Breast epithelium (tissue), 4 donors: ENCODE measurements around the gene SERPINA3. TPM values are rescaled to one million over a fixed set of nuclear protein-coding genes. Genes with fewer than 3 reads are reported as not detected.
A peak's percentile ranks its signal among the peaks of the same experiment; 100 is the strongest.

Experiments
- DNase-seq, 2 donors: peaks; one replicate each; pipeline ENCODE4 v3.0.0-alpha.2; 2019; ENCODE audit warnings: low spot score in 2 of 2
- H3K27ac ChIP-seq, 2 donors: fragments of 200-600 bp; sonication (generic) in 1 of 2; one replicate each; pipeline ENCODE4 v1.5.1; 2016 to 2019; ENCODE audit warnings: mild to moderate bottlenecking in 1 of 2
- H3K27me3 ChIP-seq, 2 donors: fragments of 200-600 bp; sonication (generic) in 1 of 2; one replicate each; pipeline versions ENCODE4 v1.5.1 to v1.6.0; 2017 to 2019; ENCODE audit warnings: control low read depth in 1 of 2, mild to moderate bottlenecking in 1 of 2
- H3K36me3 ChIP-seq: fragments of 200-600 bp; one replicate; pipeline ENCODE4 v1.5.1; 2019
- H3K4me1 ChIP-seq, 2 donors: fragments of 200-600 bp; sonication (generic); one replicate each; pipeline ENCODE4 v1.5.1; 2016 to 2019; ENCODE audit warnings: control low read depth in 1 of 2
- H3K4me3 ChIP-seq, 3 donors: fragments of 200-600 bp; sonication (generic); 1 replicate in 2 of 3; 2 replicates in 1 of 3; pipeline ENCODE4 v1.5.1; 2016 to 2019; ENCODE audit warnings: mild to moderate bottlenecking in 3 of 3, moderate library complexity in 2 of 3
- H3K9me3 ChIP-seq, 2 donors: fragments of 200-600 bp; sonication (generic) in 1 of 2; one replicate each; pipeline ENCODE4 v1.5.1; 2016 to 2019; ENCODE audit warnings: control low read depth in 1 of 2
- CTCF ChIP-seq, 3 donors: fragments of 450-650 bp; IDR thresholded peaks; one replicate each; pipeline ENCODE4 v1.5.1; 2016 to 2017; ENCODE audit warnings: antibody characterized with exemption in 3 of 3, mild to moderate bottlenecking in 3 of 3, moderate library complexity in 3 of 3
- POLR2A ChIP-seq: fragments of 450-650 bp; IDR thresholded peaks from one replicate; pipeline ENCODE4 v1.6.1; 2016; ENCODE audit warnings: antibody characterized with exemption, mild to moderate bottlenecking, moderate library complexity
- POLR2AphosphoS5 ChIP-seq, 3 donors: sonication (generic); formaldehyde crosslinking; IDR thresholded peaks; one replicate each; pipeline ENCODE4 v1.6.1; 2017; ENCODE audit warnings: antibody characterized with exemption in 3 of 3
- intact Hi-C: fragments of 100-400 bp; cut with DNase I; formaldehyde crosslinking; loops from one replicate; pipeline ENCODE4 v1.15.1; 2023; ENCODE audit warnings: low total_unique reads
- total RNA-seq, 3 donors: library from RNA; depleted of rRNA; stranded (reverse); fragments of >200 nt; gene quantifications; one replicate each; pipeline ENCODE4 v1.1.0, GENCODE V29; 2016

SERPINA3 gene
- total RNA-seq, 3 donors from 2014 or later: 88.7 to 1,840 (median 1,497) TPM

GRCh38 chr14:94648801-94649200 lies 36.6 kb downstream of the SERPINA3 start:
- no peak overlapping the region for H3K4me3 ChIP-seq
- peaks cover 12 to 14% of the 10 kb centered on the region in 2 donors for H3K9me3 ChIP-seq
- intact Hi-C loops: no loop called here
- no peak overlapping the region for H3K27ac ChIP-seq
- no peak for TF ChIP-seq POLR2AphosphoS5 (IDR thresholded peaks at IDR 0.05)
- TF ChIP-seq POLR2A: no peak
- TF ChIP-seq CTCF (IDR thresholded peaks at IDR 0.05): no peak
- no peaks in the 10 kb centered on the region for H3K36me3 ChIP-seq
- no peaks in the 10 kb centered on the region for H3K27me3 ChIP-seq
- no peaks in the 10 kb centered on the region for H3K4me1 ChIP-seq
- DNase-seq: no peak

GRCh38 chr14:94649543-94650443 lies 37.6 kb downstream of the SERPINA3 start:
- no peak overlapping the region for H3K27ac ChIP-seq
- no peaks in the 10 kb centered on the region for H3K4me1 ChIP-seq
- no peak for TF ChIP-seq POLR2AphosphoS5 (IDR thresholded peaks at IDR 0.05)
- no peak for TF ChIP-seq POLR2A
- no peak for TF ChIP-seq CTCF (IDR thresholded peaks at IDR 0.05)
- intact Hi-C loops: no loop called here
- H3K4me3 ChIP-seq: no peak overlapping the region
- peak in 1 of 2 donors; percentile 4 for DNase-seq
- no peaks in the 10 kb centered on the region for H3K36me3 ChIP-seq
- peaks cover 12 to 14% of the 10 kb centered on the region in 2 donors for H3K9me3 ChIP-seq
- H3K27me3 ChIP-seq: no peaks in the 10 kb centered on the region

GRCh38 chr14:94650444-94650775 lies 38.2 kb downstream of the SERPINA3 start:
- intact Hi-C loops: no loop called here
- no peak for DNase-seq
- TF ChIP-seq POLR2A (no peak), POLR2AphosphoS5 (IDR thresholded peaks at IDR 0.05) (no peak), CTCF (IDR thresholded peaks at IDR 0.05) (no peak)
- Histone ChIP-seq H3K36me3 (no peaks in the 10 kb centered on the region), H3K4me3 (no peak overlapping the region), H3K9me3 (peaks cover 12 to 14% of the 10 kb centered on the region in 2 donors), H3K27ac (no peak overlapping the region), H3K4me1 (no peaks in the 10 kb centered on the region), H3K27me3 (no peaks in the 10 kb centered on the region)

- TF ChIP-seq POLR2AphosphoS5 (IDR thresholded peaks at IDR 0.05) (no peak), CTCF (IDR thresholded peaks at IDR 0.05) (no peak)
- DNase-seq: no peak
- no peaks in the 10 kb centered on the region for H3K36me3 ChIP-seq
Observed at GRCh38 chr14:94650806-94651805, 38.9 kb downstream of the SERPINA3 start.

More at GRCh38 chr14:94650806-94651805, 38.9 kb downstream of the SERPINA3 start:
- intact Hi-C loops: no loop called here
- no peaks in the 10 kb centered on the region for H3K27me3 ChIP-seq
- H3K4me3 ChIP-seq: no peak overlapping the region
- no peaks in the 10 kb centered on the region for H3K4me1 ChIP-seq
- H3K9me3 ChIP-seq: peaks cover 12 to 14% of the 10 kb centered on the region in 2 donors
- H3K27ac ChIP-seq: no peak overlapping the region
